ENCODE measurements around the gene UFD1. TPM values are rescaled to one million over a fixed set of nuclear protein-coding genes. Genes with fewer than 3 reads are reported as not detected.

UFD1 gene
- total RNA-seq, 4 donors from 2014 or later = 4.9 to 57.2 (median 36.8) TPM

DNA sequence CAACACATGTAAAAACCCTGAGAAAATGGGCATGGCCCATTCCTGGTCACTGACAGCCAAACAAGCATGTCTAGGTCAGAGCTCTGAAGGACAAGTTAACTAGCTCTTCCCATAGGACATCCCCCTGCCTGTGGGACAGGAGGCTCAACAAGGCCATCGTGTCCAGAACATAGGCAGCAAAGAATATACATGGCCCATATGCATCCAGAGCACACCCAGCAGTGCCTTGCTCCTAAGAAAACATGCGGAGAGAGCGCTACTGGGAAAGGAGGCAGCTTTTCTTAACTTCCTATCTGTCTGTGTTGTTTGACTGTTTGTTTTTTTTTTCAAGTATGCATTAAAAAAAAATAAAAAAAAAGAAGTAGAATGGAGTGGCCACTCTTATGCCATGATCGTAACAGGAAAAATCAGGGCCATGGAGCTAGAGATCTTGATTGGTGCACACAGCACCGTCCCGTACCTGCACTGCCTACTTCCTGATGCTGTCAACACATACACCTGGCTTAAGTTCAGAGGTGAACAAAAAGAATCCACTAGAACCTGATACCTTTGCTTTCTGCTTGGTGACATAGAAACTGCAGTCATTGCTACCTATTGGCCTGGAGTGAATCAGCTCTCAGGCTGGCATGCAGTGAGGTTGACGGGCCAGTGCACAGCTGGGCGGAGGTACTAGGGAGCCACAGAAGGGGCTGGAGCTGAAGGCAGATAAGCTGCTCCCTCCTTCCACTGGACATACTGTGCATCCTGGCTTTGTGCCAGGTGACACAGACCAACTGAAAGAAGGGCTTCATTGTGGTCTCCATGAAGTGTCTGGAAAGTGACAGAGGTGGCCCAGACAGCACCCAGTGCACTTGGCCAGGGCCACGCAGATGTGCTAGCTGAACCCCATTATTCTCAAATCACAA, 11.9 kb downstream of the UFD1 start:
- Histone ChIP-seq H3K27me3 (no peaks in the 10 kb centered on the region), H3K9me3 (no peaks in the 10 kb centered on the region), H3K4me1 (no peaks in the 10 kb centered on the region), H3K4me3 (no peak overlapping the region), H3K36me3 (peaks cover 0 to 82% (median 34%) of the 10 kb centered on the region in 4 donors), H3K27ac (no peak overlapping the region)
- no peak for DNase-seq
- 91 to 100% methylated on average over 7 to 9 of the region's 9 CpGs for WGBS, 2 donors (ENCODE audit: low coverage in 1 of 2)
- in situ Hi-C loops (cut with MboI; ENCODE audit: low pct_ligation_motif_present in 1 of 4, low pct_unique_long_range_greater_than_20kb in 1 of 4, low sequenced_read_pairs in 3 of 4) = loop anchor here in 1 of 4 donors (10.0 kb wide), 1 partner anchor 62 kb away; no protein-coding TSS in a partner anchor
- TF ChIP-seq POLR2AphosphoS5 (IDR thresholded peaks at IDR 0.05) (no peak), EP300 (IDR thresholded peaks at IDR 0.05; ENCODE audit: low read depth) (no peak), CTCF (IDR thresholded peaks at IDR 0.05) (no peak), POLR2A (IDR thresholded peaks at IDR 0.05) (no peak)
- intact Hi-C loops (cut with DNase I; ENCODE audit: low total_unique reads) = no loop called here

- TF ChIP-seq POLR2AphosphoS5 (IDR thresholded peaks at IDR 0.05) (no peak), EP300 (IDR thresholded peaks at IDR 0.05; ENCODE audit: low read depth) (no peak), CTCF (IDR thresholded peaks at IDR 0.05) (no peak), POLR2A (IDR thresholded peaks at IDR 0.05) (no peak)
- H3K27ac ChIP-seq = no peak overlapping the region
- in situ Hi-C loops (cut with MboI; ENCODE audit: low pct_ligation_motif_present in 1 of 4, low pct_unique_long_range_greater_than_20kb in 1 of 4, low sequenced_read_pairs in 3 of 4) (loop anchor here in 1 of 4 donors (10.0 kb wide), 1 partner anchor 61 kb away; no protein-coding TSS in a partner anchor), intact Hi-C loops (cut with DNase I; ENCODE audit: low total_unique reads) (no loop called here)
- DNase-seq = no peak
- H3K27me3 ChIP-seq = no peaks in the 10 kb centered on the region
- H3K9me3 ChIP-seq = no peaks in the 10 kb centered on the region
- H3K4me3 ChIP-seq = no peak overlapping the region
- WGBS, 2 donors (ENCODE audit: low coverage in 1 of 2) = 97% methylated on average over 14 of the region's 14 CpGs; no CpG with 5 or more reads in 1 of the 2 donors
- peaks cover 0 to 82% (median 31%) of the 10 kb centered on the region in 4 donors for H3K36me3 ChIP-seq
- no peaks in the 10 kb centered on the region for H3K4me1 ChIP-seq
Measured at GRCh38 chr22:19466126-19466716, 12.8 kb downstream of the UFD1 start.

DNA sequence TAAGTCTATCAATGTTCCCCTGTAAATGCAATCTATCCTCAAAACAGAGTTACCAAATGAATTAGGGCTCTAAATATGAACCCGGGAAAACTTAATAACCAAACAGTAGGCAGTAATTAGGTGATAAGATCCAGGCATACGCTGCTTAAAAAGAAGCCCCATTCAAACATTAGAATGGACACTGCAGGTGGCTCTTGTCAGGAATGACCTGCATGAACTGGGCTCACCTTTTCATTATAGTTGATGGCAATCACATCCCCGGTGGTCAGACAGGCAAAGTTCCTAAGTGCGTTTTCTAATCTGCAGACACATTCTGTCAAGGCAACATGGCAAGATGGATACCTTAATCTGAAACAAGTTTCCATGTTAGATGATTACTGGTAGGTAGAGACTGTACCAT, 14.0 kb downstream of the UFD1 start:
- Histone ChIP-seq H3K4me3 (no peak overlapping the region), H3K27ac (no peak overlapping the region), H3K27me3 (no peaks in the 10 kb centered on the region), H3K36me3 (peaks cover 0 to 70% (median 26%) of the 10 kb centered on the region in 4 donors), H3K4me1 (no peaks in the 10 kb centered on the region), H3K9me3 (no peaks in the 10 kb centered on the region)
- in situ Hi-C loops (cut with MboI; ENCODE audit: low pct_ligation_motif_present in 1 of 4, low pct_unique_long_range_greater_than_20kb in 1 of 4, low sequenced_read_pairs in 3 of 4) (loop anchor here in 1 of 4 donors (10.0 kb wide), 1 partner anchor 60 kb away; no protein-coding TSS in a partner anchor), intact Hi-C loops (cut with DNase I; ENCODE audit: low total_unique reads) (no loop called here)
- no peak for DNase-seq
- TF ChIP-seq EP300 (IDR thresholded peaks at IDR 0.05; ENCODE audit: low read depth) (no peak), POLR2A (IDR thresholded peaks at IDR 0.05) (no peak), CTCF (IDR thresholded peaks at IDR 0.05) (no peak), POLR2AphosphoS5 (IDR thresholded peaks at IDR 0.05) (no peak)
- 83 to 85% methylated on average over 3 to 4 of the region's 4 CpGs for WGBS, 2 donors (ENCODE audit: low coverage in 1 of 2)

DNA sequence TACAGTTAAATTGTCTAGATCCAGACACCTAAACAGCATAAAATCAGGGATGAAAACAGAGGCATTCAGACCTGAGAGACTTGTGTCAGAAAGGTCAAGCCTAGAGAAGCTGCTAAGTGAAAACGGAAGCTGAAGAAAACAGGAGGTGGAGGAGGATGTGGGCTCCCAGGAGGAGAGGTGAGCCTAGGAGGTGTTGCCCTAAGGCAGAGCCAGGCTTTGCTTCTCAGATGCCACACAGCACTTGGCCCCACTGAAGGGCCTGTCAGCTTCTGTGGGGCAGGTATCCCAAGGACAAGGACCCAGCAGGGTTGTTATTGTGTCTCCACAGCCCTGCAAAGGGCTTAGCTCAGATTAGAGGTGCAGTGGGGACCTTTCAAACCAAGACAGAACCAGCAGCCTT, 14.4 kb downstream of the UFD1 start:
- WGBS, 2 donors (ENCODE audit: low coverage in 1 of 2) = 82% methylated on average over 1 of the region's 1 CpG; no CpG with 5 or more reads in 1 of the 2 donors
- Histone ChIP-seq H3K27me3 (no peaks in the 10 kb centered on the region), H3K36me3 (peaks cover 0 to 66% (median 23%) of the 10 kb centered on the region in 4 donors), H3K9me3 (no peaks in the 10 kb centered on the region), H3K27ac (no peak overlapping the region), H3K4me3 (no peak overlapping the region), H3K4me1 (no peaks in the 10 kb centered on the region)
- in situ Hi-C loops (cut with MboI; ENCODE audit: low pct_ligation_motif_present in 1 of 4, low pct_unique_long_range_greater_than_20kb in 1 of 4, low sequenced_read_pairs in 3 of 4) = loop anchor here in 1 of 4 donors (10.0 kb wide), 1 partner anchor 60 kb away; no protein-coding TSS in a partner anchor
- no peak for TF ChIP-seq POLR2AphosphoS5 (IDR thresholded peaks at IDR 0.05)
- no peak for TF ChIP-seq POLR2A (IDR thresholded peaks at IDR 0.05)
- TF ChIP-seq CTCF (IDR thresholded peaks at IDR 0.05) = no peak
- TF ChIP-seq EP300 (IDR thresholded peaks at IDR 0.05; ENCODE audit: low read depth) = no peak
- intact Hi-C loops (cut with DNase I; ENCODE audit: low total_unique reads) = no loop called here
- DNase-seq = no peak
